ENCODE measurements around the gene SPATA9.
A peak's percentile ranks its signal among the peaks of the same experiment; 100 is the strongest.

Gene SPATA9

DNA sequence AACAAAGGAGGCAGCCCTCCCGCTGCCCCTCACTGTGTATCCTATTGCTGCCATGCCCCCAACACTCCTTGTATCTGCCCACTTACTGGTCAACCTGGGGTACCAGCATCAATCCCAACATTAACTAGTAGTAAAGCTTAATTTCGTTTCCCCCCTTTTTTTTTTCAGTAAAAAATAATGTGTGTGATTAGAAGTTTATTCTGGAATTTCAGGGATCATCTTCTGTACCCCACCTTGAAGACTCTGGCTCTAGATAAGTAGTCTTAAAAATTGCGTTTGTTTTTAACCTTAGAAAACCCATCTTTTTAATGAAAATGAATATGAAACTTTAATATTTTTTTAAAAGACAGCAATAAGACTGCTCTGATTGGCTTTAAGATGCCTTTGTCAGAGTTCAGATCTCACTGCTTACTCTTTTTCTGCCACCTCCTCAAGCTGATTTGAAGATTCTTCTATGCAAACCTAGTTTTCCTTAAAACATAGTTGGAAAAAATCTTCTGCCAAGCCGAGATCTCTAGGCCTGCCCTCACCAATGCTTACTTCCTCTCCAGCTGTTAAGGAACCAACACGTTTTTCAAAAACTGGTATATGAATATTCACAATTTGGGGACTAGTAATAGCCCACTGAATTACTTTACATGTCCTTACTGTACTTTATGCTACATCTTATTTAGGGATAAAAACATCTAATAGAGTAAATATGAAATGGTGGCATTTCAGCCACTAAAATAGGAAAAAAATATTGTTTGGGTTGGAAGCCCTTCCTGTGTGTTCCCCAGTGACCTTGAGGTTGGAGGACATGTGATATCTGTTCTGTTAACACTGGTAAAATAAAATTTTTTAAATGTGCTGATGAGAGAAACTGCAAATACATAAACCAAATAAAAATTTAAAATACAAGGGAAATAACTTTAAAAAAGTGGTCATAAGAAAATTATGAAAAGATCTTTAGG lies 44.3 kb upstream of the SPATA9 start:
- TF ChIP-seq Cebpa-rat (IDR thresholded peaks at IDR 0.05) = no peak
- no peaks in the 10 kb centered on the region for H3K27me3 ChIP-seq
- no peak overlapping the region for H3K4me3 ChIP-seq
- H3K9ac ChIP-seq = no peak overlapping the region
- H3K27ac ChIP-seq = no peak overlapping the region
- H3K4me2 ChIP-seq = peak overlapping the region; percentile 48
- no peaks in the 10 kb centered on the region for H3K9me3 ChIP-seq
- no peaks in the 10 kb centered on the region for H3K36me3 ChIP-seq
- H3K4me1 ChIP-seq = peaks cover 37% of the 10 kb centered on the region
- no peaks in the 10 kb centered on the region for H4K20me1 ChIP-seq

DNA sequence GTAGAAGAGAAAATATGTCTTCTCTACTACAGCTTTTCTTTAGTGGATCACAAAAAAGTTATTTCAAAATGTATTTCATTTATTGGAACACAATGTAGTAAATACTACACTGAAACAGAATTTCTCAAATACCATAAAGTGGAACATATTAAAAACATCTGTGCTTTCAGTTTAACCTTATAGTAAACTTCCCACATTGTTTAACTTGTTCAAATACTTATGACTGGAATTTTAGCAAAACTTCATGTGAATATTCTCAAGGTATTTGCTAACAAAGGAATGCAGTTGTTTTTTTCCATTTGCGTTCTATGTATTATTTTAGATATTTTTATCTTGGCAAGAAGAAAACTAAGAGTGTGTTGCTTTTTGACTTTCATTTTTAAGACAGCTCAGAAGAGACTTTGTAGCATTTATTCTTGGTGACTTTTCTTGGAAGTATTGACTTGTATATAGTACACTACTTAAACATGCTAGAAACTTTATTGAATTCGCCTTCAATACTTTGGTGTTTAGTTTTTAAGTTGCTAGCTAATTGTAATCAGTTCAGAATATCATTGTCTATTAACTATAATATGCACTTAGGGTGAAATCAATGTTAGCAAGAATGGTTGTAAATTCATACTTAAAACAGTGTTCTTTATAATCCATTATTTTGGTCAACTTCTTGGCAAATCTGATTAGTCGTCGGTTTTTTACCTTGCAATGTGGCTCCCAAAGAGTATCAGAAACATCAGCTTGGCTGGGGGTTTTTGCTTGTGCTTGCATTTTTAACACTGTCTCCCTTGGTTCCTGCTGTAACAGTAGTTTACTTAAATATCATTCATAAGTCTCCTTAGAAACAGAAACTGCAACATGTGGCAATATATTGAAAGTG lies 43.4 kb upstream of the SPATA9 start:
- TF ChIP-seq Cebpa-rat (IDR thresholded peaks at IDR 0.05) = no peak

GRCh38 chr5:95725071-95725820 lies 42.5 kb upstream of the SPATA9 start:
- H3K36me3 ChIP-seq = no peaks in the 10 kb centered on the region
- H3K27me3 ChIP-seq = no peaks in the 10 kb centered on the region
- peaks cover 41% of the 10 kb centered on the region for H3K4me1 ChIP-seq
- no peak overlapping the region for H3K27ac ChIP-seq
- H3K4me3 ChIP-seq = no peak overlapping the region
- no peak overlapping the region for H3K9ac ChIP-seq
- no peaks in the 10 kb centered on the region for H3K9me3 ChIP-seq
- no peak overlapping the region for H3K4me2 ChIP-seq
- H4K20me1 ChIP-seq = no peaks in the 10 kb centered on the region
- TF ChIP-seq Cebpa-rat (IDR thresholded peaks at IDR 0.05) = no peak

More for the DNA sequence above, 43.4 kb upstream of the SPATA9 start:
- H4K20me1 ChIP-seq = no peaks in the 10 kb centered on the region
- peaks cover 42% of the 10 kb centered on the region for H3K4me1 ChIP-seq
- peak overlapping the region; percentile 48; the same call in 1 of the 2 replicates for H3K4me2 ChIP-seq
- H3K4me3 ChIP-seq = no peak overlapping the region
- H3K36me3 ChIP-seq = no peaks in the 10 kb centered on the region
- H3K27me3 ChIP-seq = no peaks in the 10 kb centered on the region
- H3K9ac ChIP-seq = no peak overlapping the region
- H3K27ac ChIP-seq = no peak overlapping the region
- no peaks in the 10 kb centered on the region for H3K9me3 ChIP-seq

GRCh38 chr5:95723632-95724369 lies 41.0 kb upstream of the SPATA9 start:
- Histone ChIP-seq H3K27me3 (no peaks in the 10 kb centered on the region), H3K27ac (no peak overlapping the region), H3K4me3 (no peak overlapping the region), H3K4me2 (peak overlapping the region; percentile 31; the same call in 1 of the 2 replicates), H4K20me1 (no peaks in the 10 kb centered on the region), H3K9ac (no peak overlapping the region), H3K36me3 (no peaks in the 10 kb centered on the region), H3K4me1 (peaks cover 37% of the 10 kb centered on the region), H3K9me3 (no peaks in the 10 kb centered on the region)
- no peak for TF ChIP-seq Cebpa-rat (IDR thresholded peaks at IDR 0.05)

DNA sequence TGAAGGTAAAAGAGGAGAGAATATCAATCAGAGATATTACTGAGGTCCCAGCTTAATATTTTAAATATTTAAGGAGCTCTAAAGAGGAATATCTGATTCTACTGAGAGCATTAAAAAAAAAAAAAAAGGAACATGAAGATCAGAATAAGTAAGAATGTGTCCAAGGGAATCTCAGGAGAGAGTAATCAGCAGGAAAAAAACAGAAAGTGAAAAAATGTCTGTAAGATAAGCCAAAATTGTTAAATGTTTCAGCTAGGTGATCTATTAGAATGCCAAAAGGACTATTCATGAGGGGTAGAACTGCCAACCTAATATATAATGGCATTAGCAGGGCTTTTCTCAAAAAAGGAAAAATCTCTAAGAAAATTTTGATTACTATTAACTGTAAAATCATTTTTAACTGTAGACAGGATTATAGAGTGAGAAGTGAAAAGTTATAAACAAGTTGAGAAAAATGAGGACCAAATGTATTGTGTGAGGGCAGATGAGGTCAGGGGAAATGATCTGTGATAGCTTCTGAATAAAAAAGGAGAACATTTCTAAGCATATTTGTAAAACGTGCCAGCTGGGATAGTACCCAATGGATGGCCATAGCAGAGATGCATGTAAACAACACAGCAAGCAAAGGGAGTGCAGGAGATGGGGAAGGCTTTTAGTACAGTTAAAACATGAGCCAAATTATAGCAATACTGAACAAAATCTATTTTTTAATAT lies 38.9 kb upstream of the SPATA9 start:
- Histone ChIP-seq H3K4me1 (peaks cover 39% of the 10 kb centered on the region), H3K36me3 (peaks cover under 1% of the 10 kb centered on the region; the same call in 1 of the 2 replicates), H3K4me3 (no peak overlapping the region), H4K20me1 (no peaks in the 10 kb centered on the region), H3K4me2 (no peak overlapping the region), H3K27me3 (no peaks in the 10 kb centered on the region), H3K27ac (no peak overlapping the region), H3K9ac (no peak overlapping the region), H3K9me3 (no peaks in the 10 kb centered on the region)
- TF ChIP-seq Cebpa-rat (IDR thresholded peaks at IDR 0.05) = no peak

DNA sequence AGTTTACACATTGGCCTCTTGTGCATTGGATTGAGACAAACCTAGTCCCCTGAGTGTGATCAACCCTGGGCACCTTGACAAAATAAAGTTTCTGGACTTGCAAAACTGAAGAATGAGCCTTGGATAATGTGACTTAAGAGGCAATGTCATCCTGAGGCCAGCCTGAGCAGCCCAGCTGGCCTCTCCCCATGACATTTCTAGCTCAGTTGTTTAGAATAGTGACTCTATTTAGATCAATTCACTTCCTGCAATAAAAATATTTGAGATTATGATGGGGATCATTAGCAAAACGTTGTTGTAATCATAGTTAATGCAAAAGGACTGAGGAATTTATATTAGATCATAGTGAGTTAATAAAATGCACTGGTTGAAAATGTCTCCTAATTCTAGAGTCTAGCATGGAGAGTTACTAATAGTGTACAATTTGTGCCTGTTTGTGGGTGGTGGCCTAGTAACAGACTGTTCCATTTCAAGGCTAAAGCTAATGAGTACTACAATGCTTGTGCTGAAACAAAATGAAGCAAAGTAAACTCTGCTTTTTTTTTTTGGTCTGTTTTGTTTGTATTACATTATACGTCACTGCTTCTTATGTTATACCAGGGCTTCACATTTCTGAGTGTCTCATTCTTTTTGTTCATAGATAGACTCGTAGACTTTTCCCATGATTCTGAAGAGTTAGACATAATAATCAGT lies 37.4 kb upstream of the SPATA9 start:
- Histone ChIP-seq H3K36me3 (peaks cover 4% of the 10 kb centered on the region; the same call in 1 of the 2 replicates), H3K27me3 (no peaks in the 10 kb centered on the region), H3K9ac (no peak overlapping the region), H3K27ac (no peak overlapping the region), H3K4me3 (no peak overlapping the region), H3K9me3 (no peaks in the 10 kb centered on the region), H4K20me1 (no peaks in the 10 kb centered on the region), H3K4me1 (peaks cover 36% of the 10 kb centered on the region), H3K4me2 (no peak overlapping the region)
- no peak for TF ChIP-seq Cebpa-rat (IDR thresholded peaks at IDR 0.05)

DNA sequence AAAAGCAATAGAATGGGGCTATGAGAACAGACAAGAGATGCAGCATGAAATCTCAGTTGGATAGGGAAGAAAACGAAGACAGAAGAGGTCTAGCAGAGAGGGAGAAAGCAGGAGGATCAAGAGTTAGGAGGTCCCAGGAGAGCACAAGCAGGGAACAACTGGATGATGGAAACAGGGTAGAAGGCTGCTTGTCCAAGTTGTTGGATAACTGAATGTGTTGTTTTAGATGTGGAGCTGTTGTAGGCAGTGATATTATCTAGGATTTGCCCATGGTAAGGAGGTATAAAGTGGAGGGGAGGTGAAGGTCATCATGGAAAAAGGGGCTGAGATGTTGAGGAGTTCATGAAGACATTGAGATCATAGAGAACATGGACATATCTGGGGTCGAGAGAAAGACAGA lies 35.9 kb upstream of the SPATA9 start:
- TF ChIP-seq Cebpa-rat (IDR thresholded peaks at IDR 0.05) = no peak
- H3K27me3 ChIP-seq = no peaks in the 10 kb centered on the region
- peaks cover 4% of the 10 kb centered on the region; the same call in 1 of the 2 replicates for H3K36me3 ChIP-seq
- no peak overlapping the region for H3K27ac ChIP-seq
- peak overlapping the region; percentile 77 for H3K4me2 ChIP-seq
- H4K20me1 ChIP-seq = no peaks in the 10 kb centered on the region
- H3K4me1 ChIP-seq = peaks cover 35% of the 10 kb centered on the region
- H3K4me3 ChIP-seq = no peak overlapping the region
- no peak overlapping the region for H3K9ac ChIP-seq
- H3K9me3 ChIP-seq = no peaks in the 10 kb centered on the region

GRCh38 chr5:95718203-95718602 lies 35.4 kb upstream of the SPATA9 start:
- Histone ChIP-seq H3K9ac (no peak overlapping the region), H3K4me1 (peaks cover 30% of the 10 kb centered on the region), H3K27ac (no peak overlapping the region), H3K4me2 (peak overlapping the region; percentile 77), H4K20me1 (no peaks in the 10 kb centered on the region), H3K4me3 (no peak overlapping the region; the same call in 1 of the 2 replicates), H3K9me3 (no peaks in the 10 kb centered on the region), H3K27me3 (no peaks in the 10 kb centered on the region), H3K36me3 (peaks cover 4% of the 10 kb centered on the region; the same call in 1 of the 2 replicates)
- TF ChIP-seq Cebpa-rat (IDR thresholded peaks at IDR 0.05) = no peak
